ENCODE data around the gene CALHM3.

GRCh38 chr10:103443475-103444185 lies 35.4 kb downstream of the CALHM3 start:
- TF ChIP-seq, protein P1, sequence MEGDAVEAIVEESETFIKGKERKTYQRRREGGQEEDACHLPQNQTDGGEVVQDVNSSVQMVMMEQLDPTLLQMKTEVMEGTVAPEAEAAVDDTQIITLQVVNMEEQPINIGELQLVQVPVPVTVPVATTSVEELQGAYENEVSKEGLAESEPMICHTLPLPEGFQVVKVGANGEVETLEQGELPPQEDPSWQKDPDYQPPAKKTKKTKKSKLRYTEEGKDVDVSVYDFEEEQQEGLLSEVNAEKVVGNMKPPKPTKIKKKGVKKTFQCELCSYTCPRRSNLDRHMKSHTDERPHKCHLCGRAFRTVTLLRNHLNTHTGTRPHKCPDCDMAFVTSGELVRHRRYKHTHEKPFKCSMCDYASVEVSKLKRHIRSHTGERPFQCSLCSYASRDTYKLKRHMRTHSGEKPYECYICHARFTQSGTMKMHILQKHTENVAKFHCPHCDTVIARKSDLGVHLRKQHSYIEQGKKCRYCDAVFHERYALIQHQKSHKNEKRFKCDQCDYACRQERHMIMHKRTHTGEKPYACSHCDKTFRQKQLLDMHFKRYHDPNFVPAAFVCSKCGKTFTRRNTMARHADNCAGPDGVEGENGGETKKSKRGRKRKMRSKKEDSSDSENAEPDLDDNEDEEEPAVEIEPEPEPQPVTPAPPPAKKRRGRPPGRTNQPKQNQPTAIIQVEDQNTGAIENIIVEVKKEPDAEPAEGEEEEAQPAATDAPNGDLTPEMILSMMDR (IDR thresholded peaks at IDR 0.05; ENCODE audit: insufficient read depth, low read length), result no peak
- TF ChIP-seq REST (IDR thresholded peaks at IDR 0.05; ENCODE audit: insufficient replicate concordance, low read depth) (no peak), POLR2AphosphoS5 (IDR thresholded peaks at IDR 0.05; ENCODE audit: low read depth) (no peak), GABPA (IDR thresholded peaks at IDR 0.05; ENCODE audit: low read depth) (no peak), SPI1 (IDR thresholded peaks at IDR 0.05; ENCODE audit: borderline replicate concordance, low read depth) (no peak)

Measured in HL-60 (cell line).